HG03558 (cell line): ENCODE results near the gene FXN.
A peak's percentile ranks its signal among the peaks of the same experiment; 100 is the strongest.

Experiments
- ATAC-seq: cut with Tn5 transposase; IDR thresholded peaks from one replicate; pipeline ENCODE4 v1.9.1; 2021; ENCODE audit warnings: moderate number of reproducible peaks; ENCODE audit not compliant: unreplicated experiment; ENCODE audit errors: extremely low read depth

Gene FXN

GRCh38 chr9:69062195-69062594, 26.6 kb downstream of the FXN start:
- ATAC-seq: no peak

GRCh38 chr9:69063839-69064238, 28.3 kb downstream of the FXN start:
- ATAC-seq: no peak

GRCh38 chr9:69065660-69066059, 30.1 kb downstream of the FXN start:
- ATAC-seq: no peak

DNA sequence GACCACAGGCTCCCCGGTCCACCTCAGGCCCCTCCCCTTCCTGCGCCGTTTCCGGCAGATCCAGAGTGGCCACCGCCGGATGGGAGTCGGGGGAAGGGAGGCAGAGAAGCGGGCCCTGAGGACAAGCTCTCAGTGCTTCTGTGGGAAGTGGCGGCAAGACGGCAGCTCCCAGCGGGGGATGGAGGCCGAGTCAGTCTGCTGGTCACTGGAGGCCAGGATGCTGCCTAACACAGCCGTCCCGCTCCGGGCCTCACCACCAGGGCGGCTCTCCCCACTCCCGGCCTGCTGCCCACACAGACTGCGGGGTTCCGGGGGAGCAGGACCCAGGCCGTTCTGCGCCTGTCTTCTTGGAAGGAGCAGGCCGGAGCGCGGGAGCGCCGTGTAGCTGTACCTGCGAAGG, 31.4 kb downstream of the FXN start:
- ATAC-seq: no peak

GRCh38 chr9:69070201-69070600, 34.6 kb downstream of the FXN start:
- ATAC-seq: no peak

- ATAC-seq: no peak
Measured at GRCh38 chr9:69071059-69071458, 35.5 kb downstream of the FXN start.

GRCh38 chr9:69073103-69073502, 37.6 kb downstream of the FXN start:
- no peak for ATAC-seq

DNA sequence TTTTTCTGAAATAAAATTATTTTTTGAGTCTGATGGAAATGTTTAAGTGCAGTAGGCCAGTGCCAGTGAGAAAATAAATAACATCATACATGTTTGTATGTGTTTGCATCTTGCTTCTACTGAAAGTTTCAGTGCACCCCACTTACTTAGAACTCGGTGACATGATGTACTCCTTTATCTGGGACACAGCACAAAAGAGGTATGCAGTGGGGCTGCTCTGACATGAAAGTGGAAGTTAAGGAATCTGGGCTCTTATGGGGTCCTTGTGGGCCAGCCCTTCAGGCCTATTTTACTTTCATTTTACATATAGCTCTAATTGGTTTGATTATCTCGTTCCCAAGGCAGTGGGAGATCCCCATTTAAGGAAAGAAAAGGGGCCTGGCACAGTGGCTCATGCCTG, 39.2 kb downstream of the FXN start:
- no peak for ATAC-seq

DNA sequence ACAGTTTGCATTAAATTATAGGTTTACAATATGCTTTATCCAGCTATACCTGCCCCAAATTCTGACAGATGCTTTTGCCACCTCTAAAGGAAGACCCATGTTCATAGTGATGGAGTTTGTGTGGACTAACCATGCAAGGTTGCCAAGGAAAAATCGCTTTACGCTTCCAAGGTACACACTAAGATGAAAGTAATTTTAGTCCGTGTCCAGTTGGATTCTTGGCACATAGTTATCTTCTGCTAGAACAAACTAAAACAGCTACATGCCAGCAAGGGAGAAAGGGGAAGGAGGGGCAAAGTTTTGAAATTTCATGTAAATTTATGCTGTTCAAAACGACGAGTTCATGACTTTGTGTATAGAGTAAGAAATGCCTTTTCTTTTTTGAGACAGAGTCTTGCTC, 41.0 kb downstream of the FXN start:
- no peak for ATAC-seq

DNA sequence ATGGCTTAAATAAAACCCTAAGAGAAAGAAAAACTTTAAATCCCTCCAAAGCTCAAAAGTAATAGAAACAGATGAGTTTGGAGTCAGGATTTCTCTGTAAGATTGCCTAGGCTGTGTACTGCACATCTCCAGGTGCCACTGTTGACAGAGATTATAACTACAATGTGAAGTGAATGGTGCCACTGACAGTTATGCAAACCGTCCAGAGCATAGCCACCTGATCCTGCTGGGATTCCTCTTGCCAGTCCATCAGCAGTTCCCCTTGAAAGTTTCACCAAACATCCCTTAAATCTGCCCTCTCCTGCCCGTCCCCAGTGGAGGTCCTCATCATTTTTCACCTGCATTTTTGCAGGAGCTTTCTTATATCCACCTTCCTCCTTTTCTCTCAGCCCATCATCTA, 42.5 kb downstream of the FXN start:
- no peak for ATAC-seq

DNA sequence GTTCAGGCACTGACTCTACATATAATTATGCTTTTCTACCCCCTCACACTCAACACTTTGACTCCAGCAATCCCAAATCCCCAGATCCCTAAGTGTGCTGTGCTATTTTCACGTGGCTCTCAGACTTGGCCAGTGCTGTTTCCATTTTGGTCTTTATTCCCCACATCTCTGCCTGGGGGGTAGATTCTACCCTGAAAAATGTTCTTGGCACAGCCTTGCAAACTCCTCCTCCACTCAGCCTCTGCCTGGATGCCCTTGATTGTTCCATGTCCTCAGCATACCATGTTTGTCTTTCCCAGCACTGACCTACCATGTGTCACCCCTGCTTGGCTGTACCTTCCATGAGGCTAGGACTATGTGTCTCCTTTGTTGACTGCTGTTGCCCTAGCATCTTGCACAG, 43.0 kb downstream of the FXN start:
- no peak for ATAC-seq

- no peak for ATAC-seq
Measured at GRCh38 chr9:69079186-69079585, 43.6 kb downstream of the FXN start.

GRCh38 chr9:69081261-69081660, 45.7 kb downstream of the FXN start:
- ATAC-seq: no peak

GRCh38 chr9:69083321-69083720, 47.8 kb downstream of the FXN start:
- no peak for ATAC-seq

GRCh38 chr9:69085569-69086283, 50.2 kb downstream of the FXN start:
- no peak for ATAC-seq

- no peak for ATAC-seq
Measured at GRCh38 chr9:69086312-69086711, 50.8 kb downstream of the FXN start.

DNA sequence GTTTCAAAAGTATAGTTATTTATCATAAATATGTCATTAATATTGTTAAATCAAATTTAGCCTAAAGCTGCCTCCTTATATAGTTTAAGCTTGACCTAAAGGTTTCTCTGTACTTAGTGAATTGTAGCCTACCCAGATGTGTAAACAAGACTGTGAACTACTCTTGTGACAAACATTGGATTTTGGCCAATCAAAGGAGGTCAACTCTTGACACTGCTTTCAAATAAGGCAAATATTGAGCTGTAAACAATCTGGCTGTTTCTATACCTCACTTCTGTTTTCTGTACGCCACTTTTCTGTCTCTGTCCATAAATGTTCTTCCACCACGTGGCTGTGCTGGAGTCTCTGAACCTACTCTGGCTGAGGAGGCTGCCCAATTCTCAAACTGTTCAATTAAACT, 51.2 kb downstream of the FXN start:
- ATAC-seq: no peak

GRCh38 chr9:69089082-69089481, 53.5 kb downstream of the FXN start:
- ATAC-seq: no peak

DNA sequence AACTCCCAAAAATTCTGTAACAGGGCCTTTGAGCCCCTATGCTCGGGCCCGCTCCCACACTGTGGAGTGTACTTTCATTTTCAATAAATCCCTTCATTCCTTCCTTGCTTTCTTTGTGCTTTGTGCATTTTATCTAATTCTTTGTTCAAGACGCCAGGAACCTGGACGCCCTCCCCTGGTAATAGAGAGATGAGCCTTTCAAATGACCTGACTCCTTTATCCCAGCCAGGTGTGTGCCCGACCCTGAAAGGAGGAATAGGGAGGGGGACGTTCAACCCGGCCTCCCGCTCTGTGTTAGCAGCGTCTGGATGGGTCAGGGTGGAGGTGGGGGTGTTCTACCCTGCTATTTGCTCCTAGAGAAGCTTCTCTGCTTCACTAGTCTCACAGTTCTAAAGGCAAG, 53.9 kb downstream of the FXN start:
- no peak for ATAC-seq

DNA sequence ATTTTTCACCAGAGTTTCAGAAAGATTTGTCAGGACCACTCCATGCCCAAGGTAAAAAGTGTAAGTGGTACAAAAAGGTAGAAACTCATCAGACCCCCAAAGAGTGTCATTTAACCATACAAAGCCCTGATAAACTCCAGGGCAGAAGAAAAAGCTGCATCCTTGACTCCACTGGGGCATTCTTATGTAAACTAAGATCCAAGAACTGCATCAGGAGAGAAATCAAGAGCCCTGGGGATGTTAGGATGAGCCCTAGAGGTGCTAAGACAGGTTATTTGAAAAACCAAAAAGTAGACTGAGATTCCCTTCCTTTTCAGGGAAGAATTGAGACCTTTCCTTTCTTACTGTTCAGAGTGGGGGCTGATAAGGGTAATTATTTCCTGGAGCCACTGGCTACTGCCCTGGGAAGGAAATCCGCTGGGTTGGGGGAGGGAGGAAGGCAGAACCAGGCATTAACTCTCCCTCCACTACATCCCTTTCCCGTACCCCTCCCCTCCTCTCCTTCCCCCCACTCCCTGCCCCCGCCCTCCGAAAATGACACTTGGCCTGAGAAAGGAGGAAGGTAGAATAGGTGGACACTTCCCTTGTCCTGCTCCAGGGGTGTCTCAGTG, 54.7 kb downstream of the FXN start:
- ATAC-seq: no peak

- ATAC-seq: no peak
Measured at GRCh38 chr9:69090946-69091345, 55.4 kb downstream of the FXN start.

DNA sequence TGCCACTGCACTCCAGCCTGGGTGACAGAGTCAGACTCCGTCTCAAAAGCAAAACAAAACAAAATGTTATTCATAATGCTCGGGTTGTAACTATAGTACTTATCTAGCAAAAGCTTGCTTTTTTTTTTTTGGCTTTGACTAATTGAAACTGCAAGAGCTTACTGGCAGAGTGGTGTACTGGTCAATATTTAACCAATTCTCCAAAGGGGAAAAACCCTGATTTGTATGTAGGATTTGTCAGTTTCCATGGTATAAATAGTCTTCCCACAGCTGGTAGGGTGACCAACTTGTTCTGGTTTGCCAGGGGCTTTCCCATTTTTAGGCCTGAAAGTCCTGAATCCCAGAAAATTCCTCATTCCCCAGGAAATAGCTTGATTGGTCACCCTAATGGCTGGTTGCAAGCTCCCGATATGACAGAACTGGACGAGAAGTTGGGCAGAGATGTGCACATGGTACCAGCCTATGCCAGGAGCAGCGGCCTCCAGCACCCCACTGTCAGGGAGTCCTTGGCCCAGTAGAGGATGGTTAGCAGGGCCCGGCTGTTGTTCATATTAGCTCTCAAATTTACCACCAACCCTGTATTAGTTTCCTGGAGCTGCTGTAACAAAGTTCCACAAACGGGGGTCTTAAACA, 58.0 kb downstream of the FXN start:
- peak; percentile 71 for ATAC-seq
